Upper lobe of left lung (tissue), 4 donors: ENCODE measurements around the gene PPP2CA.

Experiments used
- CTCF ChIP-seq, 6 experiments: fragments of 450-650 bp in 4 of 6; fragments of 200-600 bp in 2 of 6; sonication (generic) in 2 of 6; IDR thresholded peaks; one replicate each; pipeline ENCODE4 v1.5.1; 2016 to 2019; ENCODE audit warnings: antibody characterized with exemption in 6 of 6
- POLR2AphosphoS5 ChIP-seq, 2 donors: sonication (generic); formaldehyde crosslinking; IDR thresholded peaks; one replicate each; pipeline ENCODE4 v1.5.1; 2017; ENCODE audit warnings: antibody characterized with exemption in 2 of 2

- TF ChIP-seq CTCF (IDR thresholded peaks at IDR 0.05), result no peak
- no peak for TF ChIP-seq POLR2AphosphoS5 (IDR thresholded peaks at IDR 0.05)
Measured at GRCh38 chr5:134271059-134271458, 45.2 kb upstream of the PPP2CA start.
